HCT116 (cell line): Measurements from ENCODE around the gene ELAVL3. TPM values are rescaled to one million over a fixed set of nuclear protein-coding genes. Genes with fewer than 3 reads are reported as not detected.
A peak's percentile ranks its signal among the peaks of the same experiment; 100 is the strongest.

ENCODE experiments used
- ATAC-seq: fragments of 200-7000 bp; cut with Tn5 transposase; 2 replicates; pipeline ENCODE4 v1.9.1; 2020; ENCODE audit warnings: mild to moderate bottlenecking, moderate library complexity
- BruUV-seq: library from RNA; stranded (reverse); fragments of 400-500 nt; replicated peaks from 2 replicates; lab custom pipeline; 2021; lab: Mats Ljungman, UMichigan
- CTCF ChIA-PET: fragments of 300-600 bp; sonication (Branson Sonifier 250); formaldehyde crosslinking; loops from one replicate; lab custom pipeline; 2021; ENCODE audit warnings: antibody characterized with exemption; lab: Charles Lee
- POLR2A ChIA-PET: fragments of 300-600, 350-600 bp; sonication (Branson Sonifier 250); formaldehyde crosslinking; loops from one replicate; lab custom pipeline; 2021; ENCODE audit warnings: antibody characterized with exemption; lab: Charles Lee
- RAD21 ChIA-PET, 2 experiments: fragments of 300-600 bp; sonication (Branson Sonifier 250); formaldehyde crosslinking; loops; one replicate each; lab custom pipeline; 2023; ENCODE audit warnings: low total read pairs in 2 of 2; ENCODE audit not compliant: uncharacterized antibody in 2 of 2, unreplicated experiment in 2 of 2, low non-redundant PET in 1 of 2; lab: Charles Lee
- DNase-seq: peaks from one replicate; pipeline ENCODE4 v3.0.0-alpha.2; 2010; ENCODE audit warnings: low read depth, low spot score
- H2AFZ ChIP-seq: fragments of 200-600 bp; shearing (Covaris generic), sonication (generic); 2 replicates; pipeline ENCODE4 v1.6.1; 2017; ENCODE audit warnings: low read depth, mixed run types, mixed read lengths, antibody characterized with exemption, low read length; ENCODE audit not compliant: poor library complexity, severe bottlenecking
- H3K27ac ChIP-seq: 2 replicates; pipeline ENCODE4 v1.5.1; 2012; ENCODE audit warnings: low read depth, low read length
- H3K27me3 ChIP-seq: fragments of 200-600 bp; sonication (generic); 2 replicates; pipeline ENCODE4 v1.6.1; 2016; ENCODE audit warnings: mixed run types, low read length, mixed read lengths; ENCODE audit not compliant: insufficient read depth
- H3K36me3 ChIP-seq, 2 experiments: fragments of 200-500 bp in 1 of 2; fragments of 200-600 bp in 1 of 2; sonication (Bioruptor generic) in 1 of 2; sonication (generic) in 1 of 2; 2 replicates each; pipeline versions ENCODE4 v1.5.1 to v1.6.1; 2014 to 2016; ENCODE audit warnings: low read length in 2 of 2, inconsistent platforms in 1 of 2, mixed read lengths in 1 of 2, mixed run types in 1 of 2; ENCODE audit not compliant: insufficient read depth in 2 of 2, control insufficient read depth in 1 of 2
- H3K4me1 ChIP-seq, 2 experiments: fragments of 200-600 bp in 1 of 2; sonication (generic) in 1 of 2; 2 replicates each; pipeline versions ENCODE4 v1.5.1 to v1.6.1; 2012 to 2017; ENCODE audit warnings: low read length in 2 of 2, inconsistent platforms in 1 of 2, mild to moderate bottlenecking in 1 of 2, mixed read lengths in 1 of 2, mixed run types in 1 of 2, moderate library complexity in 1 of 2; ENCODE audit not compliant: insufficient read depth in 2 of 2, control insufficient read depth in 1 of 2
- H3K4me2 ChIP-seq: fragments of 200-600 bp; sonication (generic); 2 replicates; pipeline ENCODE4 v1.6.1; 2017; ENCODE audit warnings: mixed run types, low read length, mixed read lengths
- H3K4me3 ChIP-seq, 2 experiments: fragments of 200-600 bp in 1 of 2; sonication (generic) in 1 of 2; replicated peaks in 1 of 2; 2 replicates each; pipeline ENCODE4 v1.5.1; 2011 to 2016; ENCODE audit warnings: low read length in 2 of 2, control low read depth in 1 of 2, low read depth in 1 of 2, mild to moderate bottlenecking in 1 of 2, mixed read lengths in 1 of 2, mixed run types in 1 of 2
- H3K79me2 ChIP-seq: fragments of 200-600 bp; sonication (generic); 2 replicates; pipeline ENCODE4 v1.6.1; 2017; ENCODE audit warnings: mild to moderate bottlenecking, mixed run types, low read length, moderate library complexity, mixed read lengths; ENCODE audit not compliant: insufficient read depth
- H3K9ac ChIP-seq: fragments of 200-600 bp; sonication (generic); 2 replicates; pipeline ENCODE4 v1.6.1; 2016; ENCODE audit warnings: low read length, mixed read lengths
- H3K9me2 ChIP-seq: fragments of 200-600 bp; sonication (generic), shearing (Covaris generic); 2 replicates; pipeline ENCODE4 v1.6.1; 2017; ENCODE audit warnings: mixed run types, mild to moderate bottlenecking, moderate library complexity; ENCODE audit not compliant: insufficient read depth
- H3K9me3 ChIP-seq, 2 experiments: fragments of 200-500 bp in 1 of 2; fragments of 200-600 bp in 1 of 2; sonication (Bioruptor generic) in 1 of 2; sonication (generic) in 1 of 2; 2 replicates each; pipeline ENCODE4 v1.6.1; 2014 to 2017; ENCODE audit warnings: low read length in 2 of 2, mixed read lengths in 2 of 2, inconsistent platforms in 1 of 2, low read depth in 1 of 2, mild to moderate bottlenecking in 1 of 2, mixed run types in 1 of 2, moderate library complexity in 1 of 2; ENCODE audit not compliant: control insufficient read depth in 1 of 2, insufficient read depth in 1 of 2
- H4K20me1 ChIP-seq: fragments of 200-600 bp; sonication (generic), shearing (Covaris generic); 2 replicates; pipeline ENCODE4 v1.6.1; 2017; ENCODE audit warnings: mixed run types, mild to moderate bottlenecking, moderate library complexity; ENCODE audit not compliant: insufficient read depth
- ATF3 ChIP-seq: IDR thresholded peaks from 2 replicates; pipeline ENCODE4 v1.6.1; 2012
- CEBPB ChIP-seq: IDR thresholded peaks from 2 replicates; pipeline ENCODE4 v1.6.1; 2012; ENCODE audit warnings: low read depth
- CTCF ChIP-seq, 3 experiments: fragments of 200-600 bp in 1 of 3; sonication (generic) in 1 of 3; IDR thresholded peaks in 2 of 3; conservative IDR thresholded peaks in 1 of 3; 2 replicates each; pipeline ENCODE4 v1.5.1; 2012 to 2017; ENCODE audit warnings: low read depth in 2 of 3, low read length in 2 of 3, antibody characterized with exemption in 1 of 3, borderline replicate concordance in 1 of 3, control low read depth in 1 of 3, mild to moderate bottlenecking in 1 of 3, mixed read lengths in 1 of 3, mixed run types in 1 of 3, moderate library complexity in 1 of 3; ENCODE audit not compliant: insufficient read depth in 1 of 3
- EGR1 ChIP-seq: IDR thresholded peaks from 2 replicates; pipeline ENCODE4 v1.6.1; 2012; ENCODE audit warnings: low read depth
- ELF1 ChIP-seq: IDR thresholded peaks from 2 replicates; pipeline ENCODE4 v1.6.1; 2012; ENCODE audit warnings: low read depth, borderline replicate concordance
- FOSL1 ChIP-seq: IDR thresholded peaks from 2 replicates; pipeline ENCODE4 v1.6.1; 2012; ENCODE audit warnings: low read depth
- JUND ChIP-seq: IDR thresholded peaks from 2 replicates; pipeline ENCODE4 v1.6.1; 2012
- POLR2A ChIP-seq: IDR thresholded peaks from 2 replicates; pipeline ENCODE4 v1.7.0; 2011; ENCODE audit warnings: borderline replicate concordance; ENCODE audit not compliant: insufficient read depth, insufficient read length; ENCODE audit errors: extremely low read depth
- POLR2AphosphoS5 ChIP-seq: IDR thresholded peaks from 2 replicates; pipeline ENCODE4 v1.6.1; 2011; ENCODE audit warnings: mild to moderate bottlenecking, low read depth, low read length, moderate library complexity
- RAD21 ChIP-seq: IDR thresholded peaks from 2 replicates; pipeline ENCODE4 v1.6.1; 2012; ENCODE audit warnings: low read depth, mild to moderate bottlenecking
- SIN3A ChIP-seq: IDR thresholded peaks from 2 replicates; pipeline ENCODE4 v1.6.1; 2012; ENCODE audit warnings: low read depth
- SRF ChIP-seq: IDR thresholded peaks from 2 replicates; pipeline ENCODE4 v1.6.1; 2012; ENCODE audit warnings: low read depth
- TCF7L2 ChIP-seq: IDR thresholded peaks from 2 replicates; pipeline ENCODE4 v1.7.0; 2011; ENCODE audit warnings: borderline replicate concordance, inconsistent platforms; ENCODE audit not compliant: insufficient read depth, insufficient read length; ENCODE audit errors: extremely low read depth
- YY1 ChIP-seq: IDR thresholded peaks from 2 replicates; pipeline ENCODE4 v1.6.1; 2011; ENCODE audit warnings: low read length, low read depth, moderate library complexity, mild to moderate bottlenecking; ENCODE audit not compliant: insufficient replicate concordance; ENCODE audit errors: extremely low read depth
- intact Hi-C: fragments of 100-400 bp; cut with micrococcal nuclease; formaldehyde crosslinking; loops from 2 replicates; pipeline ENCODE4 v1.10.0; 2022
- total RNA-seq: library from RNA; stranded (reverse); gene quantifications from one replicate; pipeline ENCODE4 v1.2.1, GENCODE V29; 2021; ENCODE audit not compliant: unreplicated experiment

Gene ELAVL3
- total RNA-seq, 1 experiment from 2014 or later: 0.05 TPM

DNA sequence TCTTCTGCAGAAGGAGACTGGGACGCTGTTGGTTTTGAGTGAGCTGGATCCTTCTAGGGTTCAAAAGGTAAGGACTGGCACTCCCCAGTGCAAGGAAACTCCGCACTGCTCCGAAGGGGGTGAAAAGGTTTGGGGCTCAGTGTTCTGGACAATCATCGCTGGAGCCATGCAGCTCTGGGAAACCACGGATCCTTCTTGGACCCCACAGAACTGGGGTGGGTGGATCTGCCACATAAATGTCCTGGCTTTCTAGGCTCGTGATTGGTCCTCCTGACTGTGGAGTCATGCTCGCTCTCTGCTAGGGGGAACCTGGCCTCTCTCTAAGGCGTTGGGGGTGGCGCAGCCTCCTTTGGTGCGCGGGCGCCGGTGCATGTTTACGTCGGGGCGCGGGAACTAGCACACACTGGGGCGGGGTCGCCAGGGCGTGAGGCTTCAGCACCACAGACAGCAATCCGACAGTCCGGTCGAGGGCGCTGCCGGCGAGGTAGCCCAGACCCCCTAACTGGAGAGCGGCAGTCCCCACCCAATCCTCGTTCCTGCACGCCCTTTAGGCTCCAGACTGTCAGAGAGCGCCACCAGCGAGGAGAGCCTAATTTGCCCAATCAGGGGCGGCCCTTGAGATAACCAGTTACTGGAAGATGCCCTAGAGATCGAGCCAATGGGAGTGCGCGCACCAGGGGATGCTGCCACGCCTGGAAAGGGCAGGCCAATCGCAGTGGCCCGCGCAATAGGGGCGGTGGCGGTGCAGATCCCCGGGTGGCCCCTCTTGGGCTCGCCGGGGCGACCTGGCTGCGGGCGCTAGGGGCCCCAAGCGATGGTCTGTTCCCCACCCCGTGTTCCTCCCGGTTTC lies 913 bp upstream of the ELAVL3 start:
- H2AFZ ChIP-seq: no peak overlapping the region
- no peak overlapping the region for H3K4me3 ChIP-seq
- H3K36me3 ChIP-seq: no peaks in the 10 kb centered on the region
- H3K9me2 ChIP-seq: no peaks in the 10 kb centered on the region
- H3K9me3 ChIP-seq: no peaks in the 10 kb centered on the region
- no peak overlapping the region for H3K4me2 ChIP-seq
- intact Hi-C loops: loop anchor here (2.0 kb wide), 1 partner anchor 187 kb away; no protein-coding TSS in a partner anchor
- TF ChIP-seq POLR2AphosphoS5 (no peak), SIN3A (no peak), POLR2A (no peak), CTCF (IDR thresholded peaks at IDR 0.05 in 2 of 3, conservative IDR thresholded peaks at IDR 0.05 in 1 of 3; ENCODE audit: borderline replicate concordance in 1 of 3, insufficient read depth in 1 of 3, low read depth in 2 of 3, low read length in 2 of 3) (no peak), ELF1 (no peak), SRF (no peak), YY1 (no peak), CEBPB (no peak), ATF3 (no peak), FOSL1 (no peak), TCF7L2 (no peak), JUND (no peak), EGR1 (no peak), RAD21 (no peak)
- TF ChIP-seq, all 23 proteins: peak for 0
- ATAC-seq (peak; percentile 22; the same call in 1 of the 2 replicates), DNase-seq (no peak)
- BruUV-seq: no TSS peak
- CTCF ChIA-PET: interaction anchor here (0.8 to 1.9 kb wide), 9 partner anchors 13 to 238 kb away, joined by 3 to 14 read pairs (median 5); partner anchors contain the start of genes EPOR and SWSAP1
- RAD21 ChIA-PET: interaction anchor here (1.0 to 1.3 kb wide), 3 partner anchors 100 to 188 kb away, joined by 3 to 9 read pairs (median 3); no protein-coding TSS in a partner anchor
- no peak overlapping the region for H3K9ac ChIP-seq
- POLR2A ChIA-PET: interaction anchor here (0.9 kb wide), 1 partner anchor 101 kb away, joined by 6 read pairs; no protein-coding TSS in a partner anchor
- no peaks in the 10 kb centered on the region for H3K79me2 ChIP-seq
- peaks cover 0 to 3% of the 10 kb centered on the region in 2 experiments; a peak in 1 of 4 replicates for H3K4me1 ChIP-seq
- no peaks in the 10 kb centered on the region for H4K20me1 ChIP-seq
- no peak overlapping the region for H3K27ac ChIP-seq
- H3K27me3 ChIP-seq: no peaks in the 10 kb centered on the region
